ENCODE measurements around the gene GPR32.
"Not testable (repeated sequence)": the region's sequence is repeated elsewhere in the genome, so short reads cannot be mapped to it uniquely, and the experiment has no call there.

The GPR32 gene

GRCh38 chr19:50749490-50749889 lies 20.8 kb upstream of the GPR32 start:
- Histone ChIP-seq H3K4me1 (ENCODE audit: control insufficient read depth, low read length) (peaks cover 3% of the 10 kb centered on the region; the same call in 1 of the 2 replicates), H3K27ac (ENCODE audit: low read depth, low read length) (no peak overlapping the region), H3F3A (ENCODE audit: control insufficient read depth, insufficient read depth) (no peaks in the 10 kb centered on the region; the same call in 1 of the 2 replicates), H3K36me3 (ENCODE audit: control insufficient read depth, low read length) (no peaks in the 10 kb centered on the region), H3K27me3 (ENCODE audit: control insufficient read depth, low read length) (no peaks in the 10 kb centered on the region), H3K79me2 (ENCODE audit: control insufficient read depth, low read length) (no peaks in the 10 kb centered on the region), H4K20me1 (ENCODE audit: control insufficient read depth, insufficient read depth, low read depth, low read length) (no peaks in the 10 kb centered on the region), H3K9me3 (ENCODE audit: control insufficient read depth, insufficient read depth, low read length) (no peaks in the 10 kb centered on the region), H3K4me2 (ENCODE audit: low read length) (no peak overlapping the region), H3K9me2 (replicated peaks; ENCODE audit: control insufficient read depth, low read length) (no peaks in the 10 kb centered on the region), H3K4me3 (ENCODE audit: low read length) (no peak overlapping the region)
- TF ChIP-seq EZH2phosphoT487 (IDR thresholded peaks at IDR 0.05; ENCODE audit: borderline replicate concordance, low read length) (no peak), CTCF (IDR thresholded peaks at IDR 0.05; ENCODE audit: low read depth, low read length, poor library complexity, severe bottlenecking) (no peak)

GRCh38 chr19:50750010-50750409 lies 20.3 kb upstream of the GPR32 start:
- no peaks in the 10 kb centered on the region for H3K27me3 ChIP-seq (ENCODE audit: control insufficient read depth, low read length)
- no peaks in the 10 kb centered on the region for H3K9me3 ChIP-seq (ENCODE audit: control insufficient read depth, insufficient read depth, low read length)
- H3K4me3 ChIP-seq (ENCODE audit: low read length) = no peak overlapping the region
- no peak overlapping the region for H3K4me2 ChIP-seq (ENCODE audit: low read length)
- no peaks in the 10 kb centered on the region for H3K79me2 ChIP-seq (ENCODE audit: control insufficient read depth, low read length)
- peaks cover 3% of the 10 kb centered on the region; the same call in 1 of the 2 replicates for H3K4me1 ChIP-seq (ENCODE audit: control insufficient read depth, low read length)
- no peaks in the 10 kb centered on the region; the same call in 1 of the 2 replicates for H3F3A ChIP-seq (ENCODE audit: control insufficient read depth, insufficient read depth)
- no peaks in the 10 kb centered on the region for H3K9me2 ChIP-seq (replicated peaks; ENCODE audit: control insufficient read depth, low read length)
- no peak overlapping the region for H3K27ac ChIP-seq (ENCODE audit: low read depth, low read length)
- H4K20me1 ChIP-seq (ENCODE audit: control insufficient read depth, insufficient read depth, low read depth, low read length) = no peaks in the 10 kb centered on the region
- no peaks in the 10 kb centered on the region for H3K36me3 ChIP-seq (ENCODE audit: control insufficient read depth, low read length)
- TF ChIP-seq CTCF (IDR thresholded peaks at IDR 0.05; ENCODE audit: low read depth, low read length, poor library complexity, severe bottlenecking) (no peak), EZH2phosphoT487 (IDR thresholded peaks at IDR 0.05; ENCODE audit: borderline replicate concordance, low read length) (no peak)

GRCh38 chr19:50753879-50754278 lies 16.4 kb upstream of the GPR32 start:
- H3K9me3 ChIP-seq (ENCODE audit: control insufficient read depth, insufficient read depth, low read length) = no peaks in the 10 kb centered on the region
- no peaks in the 10 kb centered on the region; the same call in 1 of the 2 replicates for H3F3A ChIP-seq (ENCODE audit: control insufficient read depth, insufficient read depth)
- no peaks in the 10 kb centered on the region for H4K20me1 ChIP-seq (ENCODE audit: control insufficient read depth, insufficient read depth, low read depth, low read length)
- peaks cover 3% of the 10 kb centered on the region; the same call in 1 of the 2 replicates for H3K4me1 ChIP-seq (ENCODE audit: control insufficient read depth, low read length)
- H3K27ac ChIP-seq (ENCODE audit: low read depth, low read length) = no peak overlapping the region
- no peak overlapping the region for H3K4me3 ChIP-seq (ENCODE audit: low read length)
- TF ChIP-seq EZH2phosphoT487 (IDR thresholded peaks at IDR 0.05; ENCODE audit: borderline replicate concordance, low read length) = no peak
- no peak for TF ChIP-seq CTCF (IDR thresholded peaks at IDR 0.05; ENCODE audit: low read depth, low read length, poor library complexity, severe bottlenecking)
- H3K9me2 ChIP-seq (replicated peaks; ENCODE audit: control insufficient read depth, low read length) = no peaks in the 10 kb centered on the region
- 0 out of 2 replicates have a peak, but pooled peaks cover 3% of the 10 kb centered on the region for H3K27me3 ChIP-seq (ENCODE audit: control insufficient read depth, low read length)
- H3K79me2 ChIP-seq (ENCODE audit: control insufficient read depth, low read length) = no peaks in the 10 kb centered on the region
- H3K36me3 ChIP-seq (ENCODE audit: control insufficient read depth, low read length) = no peaks in the 10 kb centered on the region
- H3K4me2 ChIP-seq (ENCODE audit: low read length) = no peak overlapping the region

- not testable (repeated sequence) for H3K79me2 ChIP-seq (ENCODE audit: control insufficient read depth, low read length); H3K4me1 ChIP-seq (ENCODE audit: control insufficient read depth, low read length); H3K27ac ChIP-seq (ENCODE audit: low read depth, low read length); H3K4me2 ChIP-seq (ENCODE audit: low read length); H3K4me3 ChIP-seq (ENCODE audit: low read length); H3K9me2 ChIP-seq (replicated peaks; ENCODE audit: control insufficient read depth, low read length); H3F3A ChIP-seq (ENCODE audit: control insufficient read depth, insufficient read depth); H4K20me1 ChIP-seq (ENCODE audit: control insufficient read depth, insufficient read depth, low read depth, low read length); H3K27me3 ChIP-seq (ENCODE audit: control insufficient read depth, low read length); H3K36me3 ChIP-seq (ENCODE audit: control insufficient read depth, low read length); H3K9me3 ChIP-seq (ENCODE audit: control insufficient read depth, insufficient read depth, low read length)
Observed at GRCh38 chr19:50756244-50756643, 14.0 kb upstream of the GPR32 start.

GRCh38 chr19:50757624-50758023 lies 12.6 kb upstream of the GPR32 start:
- not testable (repeated sequence) for H3K79me2 ChIP-seq (ENCODE audit: control insufficient read depth, low read length); H3K9me3 ChIP-seq (ENCODE audit: control insufficient read depth, insufficient read depth, low read length); H3K4me3 ChIP-seq (ENCODE audit: low read length); H3F3A ChIP-seq (ENCODE audit: control insufficient read depth, insufficient read depth); H3K4me1 ChIP-seq (ENCODE audit: control insufficient read depth, low read length); H4K20me1 ChIP-seq (ENCODE audit: control insufficient read depth, insufficient read depth, low read depth, low read length); H3K9me2 ChIP-seq (replicated peaks; ENCODE audit: control insufficient read depth, low read length); H3K4me2 ChIP-seq (ENCODE audit: low read length); H3K27me3 ChIP-seq (ENCODE audit: control insufficient read depth, low read length); H3K36me3 ChIP-seq (ENCODE audit: control insufficient read depth, low read length); H3K27ac ChIP-seq (ENCODE audit: low read depth, low read length)

GRCh38 chr19:50759076-50759475 lies 11.2 kb upstream of the GPR32 start:
- not testable (repeated sequence) for H3K9me2 ChIP-seq (replicated peaks; ENCODE audit: control insufficient read depth, low read length); H3K4me3 ChIP-seq (ENCODE audit: low read length)

More at GRCh38 chr19:50759076-50759475, 11.2 kb upstream of the GPR32 start:
- not testable (repeated sequence) for H3K36me3 ChIP-seq (ENCODE audit: control insufficient read depth, low read length); H3K4me1 ChIP-seq (ENCODE audit: control insufficient read depth, low read length); H3K27ac ChIP-seq (ENCODE audit: low read depth, low read length); H3K4me2 ChIP-seq (ENCODE audit: low read length); H4K20me1 ChIP-seq (ENCODE audit: control insufficient read depth, insufficient read depth, low read depth, low read length); H3K27me3 ChIP-seq (ENCODE audit: control insufficient read depth, low read length); H3K9me3 ChIP-seq (ENCODE audit: control insufficient read depth, insufficient read depth, low read length); H3K79me2 ChIP-seq (ENCODE audit: control insufficient read depth, low read length); H3F3A ChIP-seq (ENCODE audit: control insufficient read depth, insufficient read depth)
